Breast epithelium (tissue), 4 donors: ENCODE results near the gene PURA. TPM values are rescaled to one million over a fixed set of nuclear protein-coding genes. Genes with fewer than 3 reads are reported as not detected.

ENCODE experiments used
- DNase-seq, 2 donors: peaks; one replicate each; pipeline ENCODE4 v3.0.0-alpha.2; 2019; ENCODE audit warnings: low spot score in 2 of 2
- H3K27ac ChIP-seq, 2 donors: fragments of 200-600 bp; sonication (generic) in 1 of 2; one replicate each; pipeline ENCODE4 v1.5.1; 2016 to 2019; ENCODE audit warnings: mild to moderate bottlenecking in 1 of 2
- H3K27me3 ChIP-seq, 2 donors: fragments of 200-600 bp; sonication (generic) in 1 of 2; one replicate each; pipeline versions ENCODE4 v1.5.1 to v1.6.0; 2017 to 2019; ENCODE audit warnings: control low read depth in 1 of 2, mild to moderate bottlenecking in 1 of 2
- H3K36me3 ChIP-seq: fragments of 200-600 bp; one replicate; pipeline ENCODE4 v1.5.1; 2019
- H3K4me1 ChIP-seq, 2 donors: fragments of 200-600 bp; sonication (generic); one replicate each; pipeline ENCODE4 v1.5.1; 2016 to 2019; ENCODE audit warnings: control low read depth in 1 of 2
- H3K4me3 ChIP-seq, 3 donors: fragments of 200-600 bp; sonication (generic); 1 replicate in 2 of 3; 2 replicates in 1 of 3; pipeline ENCODE4 v1.5.1; 2016 to 2019; ENCODE audit warnings: mild to moderate bottlenecking in 3 of 3, moderate library complexity in 2 of 3
- H3K9me3 ChIP-seq, 2 donors: fragments of 200-600 bp; sonication (generic) in 1 of 2; one replicate each; pipeline ENCODE4 v1.5.1; 2016 to 2019; ENCODE audit warnings: control low read depth in 1 of 2
- POLR2A ChIP-seq: fragments of 450-650 bp; IDR thresholded peaks from one replicate; pipeline ENCODE4 v1.6.1; 2016; ENCODE audit warnings: antibody characterized with exemption, mild to moderate bottlenecking, moderate library complexity
- POLR2AphosphoS5 ChIP-seq, 3 donors: sonication (generic); formaldehyde crosslinking; IDR thresholded peaks; one replicate each; pipeline ENCODE4 v1.6.1; 2017; ENCODE audit warnings: antibody characterized with exemption in 3 of 3
- intact Hi-C: fragments of 100-400 bp; cut with DNase I; formaldehyde crosslinking; loops from one replicate; pipeline ENCODE4 v1.15.1; 2023; ENCODE audit warnings: low total_unique reads
- total RNA-seq, 3 donors: library from RNA; depleted of rRNA; stranded (reverse); fragments of >200 nt; gene quantifications; one replicate each; pipeline ENCODE4 v1.1.0, GENCODE V29; 2016
- TF ChIP-seq, protein P1 (sequence below), 3 donors: fragments of 450-650 bp; IDR thresholded peaks; one replicate each; pipeline ENCODE4 v1.5.1; 2016 to 2017; ENCODE audit warnings: antibody characterized with exemption in 3 of 3, mild to moderate bottlenecking in 3 of 3, moderate library complexity in 3 of 3

PURA gene
- total RNA-seq, 3 donors from 2014 or later: 27.9 to 33.8 (median 30.1) TPM

DNA sequence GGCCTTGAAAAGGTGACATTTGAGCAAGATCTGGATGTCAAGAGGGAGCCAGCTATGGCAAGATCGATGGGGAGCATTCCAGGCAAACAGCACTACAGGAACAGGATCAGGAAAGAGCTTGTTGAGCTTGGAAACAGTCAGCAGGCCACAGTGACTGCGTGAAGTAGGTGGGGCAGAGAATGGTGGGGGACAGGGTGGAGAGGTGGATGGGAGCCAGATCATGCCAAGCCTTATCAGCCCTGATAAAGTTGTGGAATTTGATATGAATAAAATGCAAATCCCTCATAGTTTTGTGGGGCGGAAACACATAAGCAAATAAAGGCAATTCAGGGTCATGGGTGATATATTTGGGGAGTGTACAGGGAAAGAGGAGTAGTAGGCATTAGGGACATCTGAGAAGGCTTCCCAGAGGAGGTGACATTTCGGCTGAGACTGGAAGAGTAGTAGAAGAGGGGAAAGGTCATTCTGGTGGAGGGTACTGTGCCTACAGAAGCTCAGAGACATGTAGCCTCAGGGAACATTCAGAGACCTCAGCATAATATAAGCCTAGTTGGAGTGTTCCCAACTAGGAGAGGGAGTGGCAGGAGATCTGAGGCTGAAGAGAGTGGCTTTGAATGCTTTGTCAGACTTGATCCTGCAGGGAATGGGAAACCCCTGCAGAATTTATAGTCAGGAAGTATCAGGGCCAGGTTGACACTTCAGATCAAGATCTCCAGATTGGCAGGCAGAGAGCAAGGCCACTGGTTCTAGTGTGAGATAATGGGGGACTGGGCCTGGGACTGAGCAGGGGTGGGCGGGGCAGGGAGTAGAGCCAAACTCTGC is 51.4 kb downstream of the PURA start:
- Histone ChIP-seq H3K4me1 (no peaks in the 10 kb centered on the region), H3K36me3 (no peaks in the 10 kb centered on the region), H3K4me3 (no peak overlapping the region), H3K27ac (no peak overlapping the region), H3K9me3 (no peaks in the 10 kb centered on the region), H3K27me3 (no peaks in the 10 kb centered on the region)
- TF ChIP-seq POLR2A (no peak), POLR2AphosphoS5 (IDR thresholded peaks at IDR 0.05) (no peak)
- TF ChIP-seq, protein P1, sequence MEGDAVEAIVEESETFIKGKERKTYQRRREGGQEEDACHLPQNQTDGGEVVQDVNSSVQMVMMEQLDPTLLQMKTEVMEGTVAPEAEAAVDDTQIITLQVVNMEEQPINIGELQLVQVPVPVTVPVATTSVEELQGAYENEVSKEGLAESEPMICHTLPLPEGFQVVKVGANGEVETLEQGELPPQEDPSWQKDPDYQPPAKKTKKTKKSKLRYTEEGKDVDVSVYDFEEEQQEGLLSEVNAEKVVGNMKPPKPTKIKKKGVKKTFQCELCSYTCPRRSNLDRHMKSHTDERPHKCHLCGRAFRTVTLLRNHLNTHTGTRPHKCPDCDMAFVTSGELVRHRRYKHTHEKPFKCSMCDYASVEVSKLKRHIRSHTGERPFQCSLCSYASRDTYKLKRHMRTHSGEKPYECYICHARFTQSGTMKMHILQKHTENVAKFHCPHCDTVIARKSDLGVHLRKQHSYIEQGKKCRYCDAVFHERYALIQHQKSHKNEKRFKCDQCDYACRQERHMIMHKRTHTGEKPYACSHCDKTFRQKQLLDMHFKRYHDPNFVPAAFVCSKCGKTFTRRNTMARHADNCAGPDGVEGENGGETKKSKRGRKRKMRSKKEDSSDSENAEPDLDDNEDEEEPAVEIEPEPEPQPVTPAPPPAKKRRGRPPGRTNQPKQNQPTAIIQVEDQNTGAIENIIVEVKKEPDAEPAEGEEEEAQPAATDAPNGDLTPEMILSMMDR (IDR thresholded peaks at IDR 0.05): no peak
- no peak for DNase-seq
- intact Hi-C loops: no loop called here

DNA sequence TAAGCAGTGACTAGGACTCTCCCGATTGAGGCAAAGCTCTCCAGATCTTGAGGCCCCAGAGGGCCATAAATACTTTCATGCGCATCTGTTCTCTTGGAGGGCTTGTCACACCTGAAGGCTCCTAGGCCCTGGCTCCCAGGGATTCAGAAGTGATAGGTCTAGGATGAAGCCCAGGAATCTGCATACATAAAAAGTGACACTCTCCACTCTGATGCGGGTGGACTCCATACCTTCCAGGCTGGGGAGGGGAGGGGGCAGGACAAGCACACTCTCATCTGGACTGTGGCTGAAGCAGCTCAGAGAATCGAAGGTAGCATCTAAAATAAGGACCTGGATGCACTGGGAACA is 52.0 kb downstream of the PURA start:
- Histone ChIP-seq H3K27me3 (no peaks in the 10 kb centered on the region), H3K4me1 (no peaks in the 10 kb centered on the region), H3K27ac (no peak overlapping the region), H3K4me3 (no peak overlapping the region), H3K9me3 (no peaks in the 10 kb centered on the region), H3K36me3 (no peaks in the 10 kb centered on the region)
- intact Hi-C loops: no loop called here
- no peak for DNase-seq
- TF ChIP-seq POLR2AphosphoS5 (IDR thresholded peaks at IDR 0.05): no peak
- TF ChIP-seq POLR2A: no peak
- TF ChIP-seq, protein P1 (IDR thresholded peaks at IDR 0.05): no peak

DNA sequence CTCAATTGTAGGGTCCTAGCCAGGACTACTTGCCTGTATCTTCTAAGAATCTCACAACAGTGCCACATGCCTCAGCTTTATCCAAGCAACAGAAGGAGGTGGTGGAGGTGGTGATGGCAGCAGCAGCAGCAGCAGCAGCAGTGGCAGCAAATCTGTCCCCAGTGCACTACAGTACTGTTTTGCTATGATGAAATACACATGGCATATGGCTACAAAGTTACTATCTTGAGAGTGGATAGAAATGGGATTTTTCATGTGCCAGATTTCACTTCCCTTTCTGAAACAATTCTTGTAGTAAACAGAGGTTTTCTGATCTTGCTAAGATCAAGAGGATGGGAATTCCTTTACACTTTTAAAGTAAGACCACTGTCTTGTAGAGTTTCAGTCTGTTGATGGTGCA is 53.0 kb downstream of the PURA start:
- TF ChIP-seq POLR2AphosphoS5 (IDR thresholded peaks at IDR 0.05) (no peak), POLR2A (no peak)
- TF ChIP-seq, protein P1 (IDR thresholded peaks at IDR 0.05): no peak
- no peak overlapping the region for H3K4me3 ChIP-seq
- no peak for DNase-seq
- no peak overlapping the region for H3K27ac ChIP-seq
- no peaks in the 10 kb centered on the region for H3K4me1 ChIP-seq
- intact Hi-C loops: no loop called here
- no peaks in the 10 kb centered on the region for H3K9me3 ChIP-seq
- no peaks in the 10 kb centered on the region for H3K27me3 ChIP-seq
- no peaks in the 10 kb centered on the region for H3K36me3 ChIP-seq

DNA sequence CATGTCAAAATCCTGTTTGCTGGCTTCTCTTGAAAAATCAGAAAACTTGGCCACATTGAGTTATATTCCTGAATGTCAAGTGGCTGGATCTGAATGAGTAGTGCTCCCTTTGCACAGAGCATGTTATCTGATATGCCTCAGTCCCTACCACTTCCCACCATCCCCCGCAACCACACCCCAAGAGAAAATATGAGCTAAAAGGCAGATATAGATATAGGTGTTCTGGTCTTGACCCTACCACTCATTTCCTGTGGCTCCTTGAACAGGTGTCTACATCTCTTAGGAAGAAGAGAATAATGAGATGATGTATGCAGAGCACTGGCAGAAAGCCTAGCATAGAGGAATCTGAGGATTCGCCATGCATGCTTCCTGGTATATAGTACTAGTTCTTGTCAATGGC is 54.5 kb downstream of the PURA start:
- TF ChIP-seq POLR2A: no peak
- TF ChIP-seq, protein P1 (IDR thresholded peaks at IDR 0.05): no peak
- TF ChIP-seq POLR2AphosphoS5 (IDR thresholded peaks at IDR 0.05): no peak
- Histone ChIP-seq H3K4me1 (no peaks in the 10 kb centered on the region), H3K9me3 (no peaks in the 10 kb centered on the region), H3K36me3 (no peaks in the 10 kb centered on the region), H3K4me3 (no peak overlapping the region), H3K27ac (no peak overlapping the region), H3K27me3 (no peaks in the 10 kb centered on the region)
- no peak for DNase-seq
- intact Hi-C loops: no loop called here

DNA sequence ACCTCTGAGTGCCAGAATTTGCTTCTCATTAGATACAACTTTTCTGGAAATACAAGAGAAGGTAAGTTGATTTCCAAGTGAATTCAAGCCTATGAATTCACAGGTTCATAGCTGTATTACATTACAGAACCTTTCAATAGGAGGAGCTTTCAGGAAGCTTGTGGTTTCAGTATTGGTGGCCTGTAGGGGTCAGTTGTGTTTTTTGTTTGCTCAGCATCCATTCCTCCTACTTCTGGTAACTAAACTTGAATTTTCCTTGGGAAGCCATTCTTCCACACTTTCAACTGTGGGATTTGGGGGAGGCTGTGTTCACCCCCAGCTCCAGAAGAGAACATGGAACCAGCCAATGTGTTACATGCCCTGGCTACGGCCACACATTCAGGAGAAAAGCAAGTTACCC is 55.5 kb downstream of the PURA start:
- no peak for DNase-seq
- Histone ChIP-seq H3K9me3 (no peaks in the 10 kb centered on the region), H3K4me1 (no peaks in the 10 kb centered on the region), H3K27ac (no peak overlapping the region), H3K36me3 (no peaks in the 10 kb centered on the region), H3K4me3 (no peak overlapping the region), H3K27me3 (no peaks in the 10 kb centered on the region)
- TF ChIP-seq, protein P1 (IDR thresholded peaks at IDR 0.05): no peak
- TF ChIP-seq POLR2A (no peak), POLR2AphosphoS5 (IDR thresholded peaks at IDR 0.05) (no peak)
- intact Hi-C loops: no loop called here
